GM13977 (cell line): Measurements from ENCODE around the gene GNG14.

Experiments used
- DNase-seq: peaks from one replicate; pipeline ENCODE4 v3.0.0; 2012; ENCODE audit warnings: low spot score
- in situ Hi-C: fragments of 300-500 bp; cut with MboI; formaldehyde crosslinking; loops from one replicate; pipeline ENCODE4 v1.12.0; 2022; ENCODE audit warnings: low sequenced_read_pairs, low pct_unique_long_range_greater_than_20kb, mixed read lengths, inconsistent platforms; ENCODE audit not compliant: unreplicated experiment
- TF ChIP-seq, protein P1 (sequence below): IDR thresholded peaks from 2 replicates; pipeline ENCODE4 v1.5.1; 2012; ENCODE audit warnings: mild to moderate bottlenecking, control low read depth; ENCODE audit not compliant: insufficient read depth; ENCODE audit errors: extremely low read depth, missing control alignments

The GNG14 gene

DNA sequence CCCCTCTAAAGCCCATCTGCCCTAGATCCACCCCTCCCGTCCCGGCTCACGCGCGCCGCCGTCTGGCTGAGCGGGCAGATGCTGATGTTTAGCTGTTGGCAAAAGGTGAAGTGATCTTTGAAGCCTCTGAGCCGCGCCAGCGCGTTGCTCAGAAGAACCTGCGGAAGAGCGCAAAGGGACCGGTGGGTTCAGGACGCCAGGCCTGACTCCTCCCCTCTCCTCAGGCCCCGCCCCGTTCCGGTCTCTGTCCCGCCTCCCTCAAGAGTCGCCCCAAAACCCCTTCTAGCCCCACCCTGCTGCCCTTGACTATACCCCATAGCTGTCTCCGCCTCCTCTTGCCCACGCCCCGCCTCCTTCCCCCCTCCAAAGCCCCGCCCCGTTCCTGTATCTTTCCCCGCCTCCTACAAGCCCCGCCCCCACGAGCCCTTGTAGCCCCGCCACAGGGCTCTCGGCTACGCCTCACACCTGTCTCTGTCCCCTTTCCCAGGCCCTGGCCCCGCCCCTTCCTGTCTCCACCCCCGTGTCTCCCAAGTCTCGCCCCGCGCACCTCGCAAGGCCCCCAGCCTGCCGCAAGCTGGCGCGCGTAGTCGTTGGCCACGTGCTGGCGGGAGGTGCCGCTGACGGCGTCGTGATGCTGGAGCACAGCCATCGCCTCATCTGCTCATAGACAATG, 30.8 kb upstream of the GNG14 start:
- DNase-seq: peak; percentile 64
- in situ Hi-C loops: no loop called here
- TF ChIP-seq, protein P1, sequence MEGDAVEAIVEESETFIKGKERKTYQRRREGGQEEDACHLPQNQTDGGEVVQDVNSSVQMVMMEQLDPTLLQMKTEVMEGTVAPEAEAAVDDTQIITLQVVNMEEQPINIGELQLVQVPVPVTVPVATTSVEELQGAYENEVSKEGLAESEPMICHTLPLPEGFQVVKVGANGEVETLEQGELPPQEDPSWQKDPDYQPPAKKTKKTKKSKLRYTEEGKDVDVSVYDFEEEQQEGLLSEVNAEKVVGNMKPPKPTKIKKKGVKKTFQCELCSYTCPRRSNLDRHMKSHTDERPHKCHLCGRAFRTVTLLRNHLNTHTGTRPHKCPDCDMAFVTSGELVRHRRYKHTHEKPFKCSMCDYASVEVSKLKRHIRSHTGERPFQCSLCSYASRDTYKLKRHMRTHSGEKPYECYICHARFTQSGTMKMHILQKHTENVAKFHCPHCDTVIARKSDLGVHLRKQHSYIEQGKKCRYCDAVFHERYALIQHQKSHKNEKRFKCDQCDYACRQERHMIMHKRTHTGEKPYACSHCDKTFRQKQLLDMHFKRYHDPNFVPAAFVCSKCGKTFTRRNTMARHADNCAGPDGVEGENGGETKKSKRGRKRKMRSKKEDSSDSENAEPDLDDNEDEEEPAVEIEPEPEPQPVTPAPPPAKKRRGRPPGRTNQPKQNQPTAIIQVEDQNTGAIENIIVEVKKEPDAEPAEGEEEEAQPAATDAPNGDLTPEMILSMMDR: no peak

DNA sequence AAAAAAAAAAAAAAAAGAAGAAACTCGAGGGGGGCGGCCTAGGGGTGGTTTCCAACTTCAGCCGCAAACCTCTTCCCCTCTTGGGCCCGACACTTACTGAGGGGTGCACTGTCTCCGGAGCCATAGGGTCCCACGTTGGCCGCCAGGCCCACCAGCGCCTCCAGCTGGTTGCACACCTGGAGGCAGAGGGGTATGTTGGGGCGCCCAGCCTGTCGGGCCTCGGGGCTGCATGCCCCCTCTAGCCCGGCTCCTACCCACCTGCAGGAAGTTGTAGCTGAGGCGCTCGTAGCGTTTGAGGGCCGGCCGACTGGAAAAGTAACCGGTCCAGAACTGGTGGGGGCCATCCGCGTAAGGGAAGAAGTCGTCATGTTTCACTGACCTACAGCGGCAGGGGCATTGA, 29.8 kb upstream of the GNG14 start:
- in situ Hi-C loops: no loop called here
- TF ChIP-seq, protein P1: no peak
- no peak for DNase-seq

DNA sequence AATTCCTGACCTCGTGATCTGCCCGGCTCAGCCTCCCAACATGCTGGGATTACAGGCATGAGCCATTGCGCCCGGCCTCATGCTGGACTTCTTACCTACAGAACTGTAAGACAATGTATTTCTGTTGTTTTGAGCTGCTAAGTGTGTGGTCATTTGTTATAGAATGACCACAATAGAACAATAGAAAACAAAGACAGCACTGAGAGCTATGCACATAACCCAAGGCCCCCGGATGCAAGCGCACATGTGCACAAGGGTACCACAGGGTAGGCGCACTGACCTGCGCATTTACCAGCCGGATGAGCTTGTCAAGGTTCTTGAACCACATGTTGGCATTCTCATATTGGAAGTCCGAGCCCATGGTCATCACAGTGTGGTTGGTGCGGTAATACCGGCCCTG, 26.8 kb upstream of the GNG14 start:
- in situ Hi-C loops: no loop called here
- DNase-seq: no peak
- TF ChIP-seq, protein P1: no peak

DNA sequence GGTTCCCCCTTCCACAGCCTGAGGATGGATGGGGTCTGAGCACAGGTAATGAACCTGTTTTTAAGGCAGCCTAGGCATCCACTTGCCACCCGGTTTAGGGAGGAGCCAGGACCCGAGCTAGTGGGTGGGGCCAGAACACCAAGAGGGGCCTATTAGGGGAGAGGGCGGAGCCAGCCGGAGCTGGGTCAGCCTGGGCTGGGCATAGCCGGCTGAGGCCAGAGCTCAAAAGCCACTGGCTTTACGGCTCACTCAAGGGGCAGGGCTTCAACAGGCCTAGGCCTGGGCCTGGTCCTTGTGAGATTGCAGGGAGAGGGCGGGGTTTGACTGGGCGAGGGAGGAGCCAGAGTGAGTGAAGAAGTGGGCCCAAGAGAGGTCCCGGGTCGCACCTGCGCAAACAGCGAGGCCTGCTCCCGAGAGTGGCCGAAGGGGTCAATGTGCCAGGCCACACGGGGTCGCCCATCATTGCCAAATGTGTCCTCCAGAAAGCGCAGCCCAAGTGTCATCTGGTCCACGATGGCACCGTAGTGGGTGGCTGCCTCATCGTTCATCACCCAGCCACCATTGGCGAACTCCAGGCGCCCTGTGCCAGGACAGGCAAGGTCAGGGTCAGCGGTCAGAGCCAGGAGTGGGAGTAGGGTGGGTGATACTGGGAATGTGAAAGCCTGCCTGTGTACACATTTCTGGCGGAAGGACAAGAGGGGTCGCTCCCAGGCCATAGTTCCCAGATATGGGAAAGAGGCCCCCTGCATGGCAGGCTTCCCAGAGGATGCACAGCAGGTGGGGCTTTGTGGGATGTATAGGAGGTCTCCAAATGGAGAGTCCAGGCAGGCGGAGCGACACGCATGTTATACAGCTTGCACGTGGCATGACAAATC, 23.2 kb upstream of the GNG14 start:
- no peak for DNase-seq
- in situ Hi-C loops: no loop called here
- TF ChIP-seq, protein P1: no peak

DNA sequence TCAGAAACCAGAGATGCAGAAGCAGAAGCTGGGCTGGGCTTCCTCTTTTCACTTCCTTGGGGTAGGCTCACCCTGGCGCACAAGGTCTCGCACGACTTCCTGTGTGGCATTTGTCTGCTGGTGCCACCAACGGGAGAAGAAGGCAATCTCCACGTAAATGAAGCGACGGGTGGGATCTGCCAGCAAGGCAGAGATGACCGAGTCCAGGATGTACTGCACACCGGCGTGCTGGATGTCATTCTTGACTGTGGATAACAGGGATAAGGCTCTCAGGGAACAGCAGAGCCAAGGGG, 22.6 kb upstream of the GNG14 start:
- peak; percentile 80 for DNase-seq
- in situ Hi-C loops: no loop called here
- TF ChIP-seq, protein P1: no peak

DNA sequence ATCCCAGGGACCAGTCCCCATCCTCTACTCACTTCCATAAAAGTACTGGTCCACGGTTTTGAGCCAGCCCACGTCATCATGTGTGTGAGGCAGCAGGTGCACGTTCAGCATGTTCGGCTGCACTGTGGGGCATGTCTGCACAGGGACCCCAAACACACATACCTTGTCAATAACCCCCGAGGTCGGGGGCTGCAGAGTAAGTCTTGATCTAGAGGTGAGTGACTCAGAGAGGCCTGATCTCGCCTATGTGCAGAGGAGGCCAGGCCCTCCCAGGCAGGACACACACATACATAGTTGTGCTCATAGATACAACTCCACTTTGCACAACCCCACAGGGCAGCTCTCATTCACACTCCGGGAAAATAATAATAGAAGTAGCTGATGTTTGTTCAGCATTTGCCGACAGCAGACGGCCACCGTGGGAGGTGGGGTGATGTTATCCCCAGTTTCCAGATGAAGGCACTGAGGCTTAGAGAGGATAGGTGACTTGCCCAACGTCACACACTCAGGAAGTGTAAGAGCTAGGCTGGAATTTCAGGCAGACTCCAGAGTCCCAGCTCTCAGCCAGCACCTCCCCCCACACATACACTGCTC, 22.0 kb upstream of the GNG14 start:
- TF ChIP-seq, protein P1: no peak
- in situ Hi-C loops: no loop called here
- peak; percentile 57 for DNase-seq
